CD4-positive, alpha-beta T cell treated with Interleukin-4 for 1 hour (primary cell): Measurements from ENCODE around the gene RBCK1.
"Not testable (repeated sequence)": the region's sequence is repeated elsewhere in the genome, so short reads cannot be mapped to it uniquely, and the experiment has no call there.

ENCODE experiments used
- DNase-seq, 2 donors: peaks; one replicate each; pipeline ENCODE4 v3.0.0-alpha.2; 2020 to 2022

RBCK1 gene

DNA sequence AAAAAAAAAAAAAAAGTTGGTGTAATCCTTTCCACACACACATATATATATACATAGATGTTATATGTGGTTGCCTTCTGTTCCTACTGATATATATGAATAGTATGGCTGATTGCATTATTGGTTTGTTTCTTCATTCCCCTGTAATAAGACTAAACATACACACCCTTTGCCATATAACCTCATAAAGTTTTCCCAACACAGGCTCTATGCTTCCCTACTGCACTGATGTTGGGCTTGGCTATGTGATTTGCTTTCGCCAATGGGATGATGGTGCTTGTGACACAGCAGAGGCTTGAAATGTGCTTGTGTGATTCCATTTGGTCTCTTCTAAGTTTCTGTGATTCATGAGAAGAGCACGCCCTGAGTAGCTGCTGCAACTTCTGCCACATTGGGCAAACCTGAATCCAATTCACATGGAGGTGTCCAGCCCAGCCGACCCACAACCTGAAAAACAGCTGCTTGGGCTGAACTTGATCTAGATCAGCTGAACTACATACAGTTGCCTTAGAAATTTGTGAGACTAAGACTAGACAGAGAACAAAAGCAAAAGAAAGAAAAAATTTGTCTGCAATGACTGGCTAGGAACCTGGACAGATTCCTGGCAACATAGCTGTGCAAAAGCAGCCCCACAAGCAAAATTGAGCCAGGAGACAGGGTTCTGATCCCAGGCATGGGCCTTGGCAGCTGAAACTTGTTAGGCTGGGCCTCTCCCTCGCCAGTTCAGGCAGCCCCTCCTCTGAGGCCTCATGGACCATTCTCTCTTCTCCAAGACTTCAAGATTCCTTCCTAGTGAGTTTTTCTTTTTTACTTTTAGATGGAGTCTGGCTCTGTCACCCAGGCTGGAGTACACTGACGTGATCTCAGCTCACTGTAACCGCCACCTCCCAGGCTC lies 67.6 kb downstream of the RBCK1 start:
- DNase-seq = no peak

DNA sequence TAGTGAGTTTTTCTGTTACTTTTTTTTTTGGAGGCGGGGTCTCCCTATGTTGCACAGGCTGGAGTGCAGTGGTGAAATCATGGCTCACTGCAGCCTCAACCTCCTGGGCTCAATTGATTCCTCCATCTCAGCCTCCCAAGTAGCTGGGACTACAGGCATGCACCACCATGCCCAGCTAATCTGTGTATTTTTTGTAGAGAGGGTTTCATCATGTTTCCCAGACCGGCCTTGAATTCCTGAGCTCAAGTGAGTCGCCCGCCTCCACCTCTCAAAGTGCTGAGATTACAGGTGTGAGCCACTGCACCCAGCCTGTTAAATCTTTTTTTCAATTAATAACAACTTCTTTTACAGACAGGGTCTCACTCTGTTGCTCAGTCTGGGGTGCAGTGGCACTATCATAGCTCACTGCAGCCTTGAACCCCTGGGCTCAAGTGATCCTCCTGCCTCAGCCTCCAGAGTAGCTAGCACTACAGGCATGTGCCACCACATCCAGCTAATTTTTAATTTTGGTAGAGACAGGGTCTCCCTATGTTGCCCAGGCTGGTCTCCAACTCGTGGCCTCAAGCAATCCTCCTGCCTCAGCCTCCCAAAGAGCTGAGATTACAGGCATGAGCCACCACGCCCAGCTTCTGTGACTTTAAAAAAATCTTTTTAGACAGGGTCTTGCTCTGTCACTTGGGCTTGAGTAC lies 68.6 kb downstream of the RBCK1 start:
- DNase-seq = not testable (repeated sequence)

DNA sequence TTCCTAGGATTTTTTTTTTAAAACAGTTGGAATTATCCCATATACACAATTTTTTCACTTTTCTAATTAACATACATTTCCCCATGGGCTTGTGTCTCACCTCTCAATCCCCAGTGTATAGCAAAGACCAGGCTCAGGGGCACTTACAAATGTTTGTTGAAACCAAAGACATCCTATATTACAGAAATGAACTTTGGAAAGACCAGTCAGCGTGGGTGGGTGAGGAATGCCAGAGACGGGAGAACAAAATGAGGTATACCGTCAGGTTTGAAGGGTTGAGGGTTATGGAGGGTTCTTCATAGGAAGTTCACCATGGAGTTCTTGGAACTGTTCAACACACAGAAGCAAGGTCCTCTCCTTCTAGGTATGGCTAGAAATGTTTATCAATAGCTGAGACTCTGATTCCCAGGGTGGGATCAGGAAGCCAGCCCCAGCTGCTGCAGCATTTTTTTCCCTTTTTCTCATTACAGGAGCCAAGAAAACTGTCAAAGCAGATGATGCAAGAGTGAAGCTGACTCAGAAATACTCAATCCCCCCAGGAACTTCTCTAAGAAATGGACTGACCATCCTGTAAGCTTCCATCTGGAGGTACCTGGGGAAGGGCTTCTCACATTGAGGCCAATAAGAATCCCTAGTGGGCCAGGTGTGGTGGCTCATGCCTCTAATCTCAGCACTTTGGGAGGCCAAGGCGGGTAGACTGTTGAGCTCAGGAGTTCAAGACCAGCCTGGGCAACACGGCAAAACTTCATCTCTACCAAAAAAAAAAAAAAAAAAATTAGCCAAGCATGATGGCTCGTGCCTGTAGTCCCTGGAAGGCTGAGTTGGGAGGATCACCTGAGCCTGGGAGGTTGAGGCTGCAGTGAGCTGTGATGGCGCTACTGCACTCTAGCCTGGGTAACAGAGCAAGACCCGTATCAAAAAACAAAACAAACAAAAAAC lies 70.2 kb downstream of the RBCK1 start:
- no peak for DNase-seq

DNA sequence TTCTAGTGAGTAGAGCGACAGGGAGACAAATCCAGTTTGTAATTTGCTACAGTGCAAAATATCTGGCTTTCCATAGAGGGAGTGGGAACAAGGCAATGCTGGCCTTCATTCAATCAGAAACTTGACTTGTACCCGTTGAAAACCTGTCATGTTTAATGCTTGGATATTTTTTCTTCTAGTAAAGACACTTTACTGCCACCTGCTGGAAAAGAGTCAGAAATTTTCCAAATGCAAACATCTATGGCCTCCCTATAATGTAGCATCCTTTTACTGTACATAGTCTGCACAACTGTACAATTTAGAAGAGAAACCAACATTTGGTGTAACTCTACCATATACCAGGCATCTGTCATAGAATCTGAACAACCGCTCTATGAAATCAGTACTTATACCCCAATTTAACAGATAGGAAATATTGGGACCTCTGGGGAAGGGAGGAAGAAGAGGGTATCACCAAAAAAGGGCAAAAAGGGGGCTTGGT lies 70.9 kb downstream of the RBCK1 start:
- DNase-seq = peak; percentile 19 to 82

DNA sequence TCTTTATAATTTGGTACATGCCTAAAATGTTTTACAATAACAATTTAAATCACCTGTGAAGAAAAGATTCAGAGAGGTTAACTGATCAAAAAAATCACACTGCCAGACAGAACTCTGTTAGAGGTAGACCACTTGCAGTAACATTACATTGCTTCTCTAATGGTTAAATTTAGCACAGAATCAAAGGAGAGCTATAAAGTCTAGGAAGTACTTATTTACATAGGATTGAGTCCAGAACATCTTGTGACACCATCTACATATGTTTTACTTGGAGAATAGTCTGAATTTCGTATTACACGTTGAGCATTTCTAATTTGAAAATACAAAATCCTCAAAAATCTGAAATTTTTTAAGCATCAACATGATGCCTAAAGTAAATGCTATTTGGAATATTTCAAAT lies 71.4 kb downstream of the RBCK1 start:
- DNase-seq = no peak

DNA sequence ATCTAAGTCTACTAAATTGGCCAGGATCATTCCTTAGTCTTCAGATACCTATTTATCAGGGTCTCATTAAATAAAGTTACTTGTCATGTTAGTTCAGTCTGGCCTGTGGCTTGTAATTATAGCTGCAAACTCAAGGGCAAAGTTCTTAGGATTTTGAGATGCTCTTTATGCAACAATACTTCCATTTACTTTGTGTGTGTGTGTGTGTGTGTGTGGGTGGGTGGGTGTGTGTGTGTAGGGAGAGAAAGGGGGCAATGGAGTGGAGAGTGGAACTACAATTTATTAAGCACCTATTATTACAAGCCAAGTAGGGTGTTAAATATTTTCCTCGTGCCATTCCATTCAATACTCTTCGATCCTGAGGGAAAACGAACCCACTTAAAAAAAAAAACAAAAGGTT lies 71.9 kb downstream of the RBCK1 start:
- DNase-seq = no peak

DNA sequence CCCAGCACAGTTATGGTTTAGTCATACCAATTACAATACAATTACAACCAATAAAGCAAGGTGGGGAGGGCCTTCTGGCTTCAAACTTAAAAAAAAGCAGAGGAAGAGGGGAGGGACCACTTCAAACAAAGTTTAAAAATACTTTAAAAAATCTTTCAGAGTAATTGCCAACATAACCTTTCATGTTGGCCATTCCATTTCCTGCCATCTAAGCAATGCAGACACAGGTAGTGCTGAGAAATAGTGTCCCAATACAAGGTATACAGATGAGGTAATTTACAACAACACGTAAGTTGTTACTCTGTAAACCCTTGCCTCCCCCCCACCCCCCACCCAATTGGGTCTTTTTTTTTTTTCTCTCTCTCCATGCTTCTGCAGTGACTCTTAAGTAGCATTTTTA lies 73.1 kb downstream of the RBCK1 start:
- peak in 1 of 2 donors; percentile 54 for DNase-seq
